ENCODE data around the gene RILPL2.
"Not testable (repeated sequence)": the region's sequence is repeated elsewhere in the genome, so short reads cannot be mapped to it uniquely, and the experiment has no call there.

The RILPL2 gene

GRCh38 chr12:123379391-123379790, 57.1 kb downstream of the RILPL2 start:
- no peak for DNase-seq

- not testable (repeated sequence) for DNase-seq
These were observed 64.1 kb downstream of the RILPL2 start for GRCh38 chr12:123372415-123372814.

GRCh38 chr12:123371667-123372368, 64.7 kb downstream of the RILPL2 start:
- not testable (repeated sequence) for DNase-seq

- no peak for DNase-seq
These were observed 67.3 kb downstream of the RILPL2 start for GRCh38 chr12:123369229-123369628.

GRCh38 chr12:123368431-123368830, 68.1 kb downstream of the RILPL2 start:
- not testable (repeated sequence) for DNase-seq

- no peak for DNase-seq
These were observed 69.0 kb downstream of the RILPL2 start for GRCh38 chr12:123367511-123367910.
